HepG2 (cell line): Measurements from ENCODE around the gene NUDT2.

Experiments used
- ATM ChIP-seq: fragments of 450-650 bp; IDR thresholded peaks from 2 replicates; pipeline ENCODE4 v1.7.1; 2017; ENCODE audit warnings: mild to moderate bottlenecking, borderline replicate concordance
- DPF2 ChIP-seq: sonication (generic); formaldehyde crosslinking; IDR thresholded peaks from 2 replicates; pipeline ENCODE4 v1.4.0; 2020; ENCODE audit warnings: mild to moderate bottlenecking, low read depth, missing genetic modification reagents, borderline replicate concordance
- JUN ChIP-seq: sonication (generic); formaldehyde crosslinking; IDR thresholded peaks from 2 replicates; pipeline ENCODE4 v1.4.0; 2020; ENCODE audit warnings: mild to moderate bottlenecking, missing genetic modification reagents
- MAFK ChIP-seq, 2 experiments: IDR thresholded peaks in 1 of 2; conservative IDR thresholded peaks in 1 of 2; 2 replicates each; pipeline ENCODE4 v1.6.1; 2011; ENCODE audit warnings: improper control_type of control experiment in 2 of 2, low read length in 2 of 2
- MED13 ChIP-seq: sonication (generic); formaldehyde crosslinking; IDR thresholded peaks from 2 replicates; pipeline ENCODE4 v1.5.0; 2020; ENCODE audit warnings: missing genetic modification reagents
- NR1H2 ChIP-seq: sonication (generic); formaldehyde crosslinking; IDR thresholded peaks from 2 replicates; pipeline ENCODE4 v1.8.1; 2022; ENCODE audit warnings: low read depth, missing genetic modification reagents, borderline replicate concordance
- RNF2 ChIP-seq: fragments of 450-650 bp; conservative IDR thresholded peaks from 2 replicates; pipeline ENCODE4 v1.6.1; 2016; ENCODE audit warnings: low read depth
- ZNF274 ChIP-seq: sonication (generic); formaldehyde crosslinking; IDR thresholded peaks from 2 replicates; pipeline ENCODE4 v1.5.1; 2020; ENCODE audit warnings: mild to moderate bottlenecking, missing genetic modification reagents
- ZSCAN22 ChIP-seq: sonication (generic); formaldehyde crosslinking; IDR thresholded peaks from 2 replicates; pipeline ENCODE4 v1.4.0; 2020; ENCODE audit warnings: mild to moderate bottlenecking, missing genetic modification reagents
- TF ChIP-seq, protein P1 (sequence below): sonication (generic); formaldehyde crosslinking; IDR thresholded peaks from 2 replicates; pipeline ENCODE4 v1.4.0; 2020; ENCODE audit warnings: mild to moderate bottlenecking, missing genetic modification reagents
- TF ChIP-seq, protein P2 (sequence below): sonication (generic); formaldehyde crosslinking; IDR thresholded peaks from 2 replicates; pipeline ENCODE4 v1.5.0; 2020; ENCODE audit warnings: mild to moderate bottlenecking, missing genetic modification reagents, moderate library complexity

- 0 out of 2 replicates have a peak, but pooled peaks have one; percentile 38 for TF ChIP-seq NR1H2
- no peak for TF ChIP-seq ZSCAN22 (CRISPR knock-in tag)
- TF ChIP-seq ATM = no peak
- TF ChIP-seq DPF2 = no peak
- TF ChIP-seq RNF2 = no peak
- TF ChIP-seq, protein P1, sequence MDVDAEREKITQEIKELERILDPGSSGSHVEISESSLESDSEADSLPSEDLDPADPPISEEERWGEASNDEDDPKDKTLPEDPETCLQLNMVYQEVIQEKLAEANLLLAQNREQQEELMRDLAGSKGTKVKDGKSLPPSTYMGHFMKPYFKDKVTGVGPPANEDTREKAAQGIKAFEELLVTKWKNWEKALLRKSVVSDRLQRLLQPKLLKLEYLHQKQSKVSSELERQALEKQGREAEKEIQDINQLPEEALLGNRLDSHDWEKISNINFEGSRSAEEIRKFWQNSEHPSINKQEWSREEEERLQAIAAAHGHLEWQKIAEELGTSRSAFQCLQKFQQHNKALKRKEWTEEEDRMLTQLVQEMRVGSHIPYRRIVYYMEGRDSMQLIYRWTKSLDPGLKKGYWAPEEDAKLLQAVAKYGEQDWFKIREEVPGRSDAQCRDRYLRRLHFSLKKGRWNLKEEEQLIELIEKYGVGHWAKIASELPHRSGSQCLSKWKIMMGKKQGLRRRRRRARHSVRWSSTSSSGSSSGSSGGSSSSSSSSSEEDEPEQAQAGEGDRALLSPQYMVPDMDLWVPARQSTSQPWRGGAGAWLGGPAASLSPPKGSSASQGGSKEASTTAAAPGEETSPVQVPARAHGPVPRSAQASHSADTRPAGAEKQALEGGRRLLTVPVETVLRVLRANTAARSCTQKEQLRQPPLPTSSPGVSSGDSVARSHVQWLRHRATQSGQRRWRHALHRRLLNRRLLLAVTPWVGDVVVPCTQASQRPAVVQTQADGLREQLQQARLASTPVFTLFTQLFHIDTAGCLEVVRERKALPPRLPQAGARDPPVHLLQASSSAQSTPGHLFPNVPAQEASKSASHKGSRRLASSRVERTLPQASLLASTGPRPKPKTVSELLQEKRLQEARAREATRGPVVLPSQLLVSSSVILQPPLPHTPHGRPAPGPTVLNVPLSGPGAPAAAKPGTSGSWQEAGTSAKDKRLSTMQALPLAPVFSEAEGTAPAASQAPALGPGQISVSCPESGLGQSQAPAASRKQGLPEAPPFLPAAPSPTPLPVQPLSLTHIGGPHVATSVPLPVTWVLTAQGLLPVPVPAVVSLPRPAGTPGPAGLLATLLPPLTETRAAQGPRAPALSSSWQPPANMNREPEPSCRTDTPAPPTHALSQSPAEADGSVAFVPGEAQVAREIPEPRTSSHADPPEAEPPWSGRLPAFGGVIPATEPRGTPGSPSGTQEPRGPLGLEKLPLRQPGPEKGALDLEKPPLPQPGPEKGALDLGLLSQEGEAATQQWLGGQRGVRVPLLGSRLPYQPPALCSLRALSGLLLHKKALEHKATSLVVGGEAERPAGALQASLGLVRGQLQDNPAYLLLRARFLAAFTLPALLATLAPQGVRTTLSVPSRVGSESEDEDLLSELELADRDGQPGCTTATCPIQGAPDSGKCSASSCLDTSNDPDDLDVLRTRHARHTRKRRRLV (CRISPR knock-in tag) = no peak
- no peak for TF ChIP-seq JUN (CRISPR knock-in tag)
- TF ChIP-seq, protein P2, sequence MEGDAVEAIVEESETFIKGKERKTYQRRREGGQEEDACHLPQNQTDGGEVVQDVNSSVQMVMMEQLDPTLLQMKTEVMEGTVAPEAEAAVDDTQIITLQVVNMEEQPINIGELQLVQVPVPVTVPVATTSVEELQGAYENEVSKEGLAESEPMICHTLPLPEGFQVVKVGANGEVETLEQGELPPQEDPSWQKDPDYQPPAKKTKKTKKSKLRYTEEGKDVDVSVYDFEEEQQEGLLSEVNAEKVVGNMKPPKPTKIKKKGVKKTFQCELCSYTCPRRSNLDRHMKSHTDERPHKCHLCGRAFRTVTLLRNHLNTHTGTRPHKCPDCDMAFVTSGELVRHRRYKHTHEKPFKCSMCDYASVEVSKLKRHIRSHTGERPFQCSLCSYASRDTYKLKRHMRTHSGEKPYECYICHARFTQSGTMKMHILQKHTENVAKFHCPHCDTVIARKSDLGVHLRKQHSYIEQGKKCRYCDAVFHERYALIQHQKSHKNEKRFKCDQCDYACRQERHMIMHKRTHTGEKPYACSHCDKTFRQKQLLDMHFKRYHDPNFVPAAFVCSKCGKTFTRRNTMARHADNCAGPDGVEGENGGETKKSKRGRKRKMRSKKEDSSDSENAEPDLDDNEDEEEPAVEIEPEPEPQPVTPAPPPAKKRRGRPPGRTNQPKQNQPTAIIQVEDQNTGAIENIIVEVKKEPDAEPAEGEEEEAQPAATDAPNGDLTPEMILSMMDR (CRISPR knock-in tag) = 0 out of 2 replicates have a peak, but pooled peaks have one; percentile 2
- TF ChIP-seq MED13 (CRISPR knock-in tag) = no peak
- peak; percentile 14 for TF ChIP-seq ZNF274 (CRISPR knock-in tag)
- TF ChIP-seq MAFK (conservative IDR thresholded peaks at IDR 0.05 in 1 of 2, IDR thresholded peaks at IDR 0.05 in 1 of 2; ENCODE audit: low read length in 2 of 2) = no peak
Observed at GRCh38 chr9:34380034-34380510, 50.7 kb downstream of the NUDT2 start.
